Gastroesophageal sphincter (tissue), 3 donors: Measurements from ENCODE around the gene MYO18B.

Experiments
- POLR2A ChIP-seq, 2 donors: fragments of 450-650 bp; IDR thresholded peaks; one replicate each; pipeline ENCODE4 v1.6.1; 2017; ENCODE audit warnings: antibody characterized with exemption in 2 of 2, mild to moderate bottlenecking in 2 of 2, moderate library complexity in 1 of 2
- POLR2AphosphoS5 ChIP-seq: sonication (generic); formaldehyde crosslinking; IDR thresholded peaks from one replicate; pipeline ENCODE4 v1.6.1; 2017; ENCODE audit warnings: antibody characterized with exemption
- TF ChIP-seq, protein P1 (sequence below), 4 experiments: fragments of 200-600 bp in 2 of 4; fragments of 450-650 bp in 2 of 4; sonication (generic) in 1 of 4; IDR thresholded peaks; one replicate each; pipeline ENCODE4 v1.5.1; 2017 to 2019; ENCODE audit warnings: antibody characterized with exemption in 4 of 4, mild to moderate bottlenecking in 2 of 4, moderate library complexity in 2 of 4

DNA sequence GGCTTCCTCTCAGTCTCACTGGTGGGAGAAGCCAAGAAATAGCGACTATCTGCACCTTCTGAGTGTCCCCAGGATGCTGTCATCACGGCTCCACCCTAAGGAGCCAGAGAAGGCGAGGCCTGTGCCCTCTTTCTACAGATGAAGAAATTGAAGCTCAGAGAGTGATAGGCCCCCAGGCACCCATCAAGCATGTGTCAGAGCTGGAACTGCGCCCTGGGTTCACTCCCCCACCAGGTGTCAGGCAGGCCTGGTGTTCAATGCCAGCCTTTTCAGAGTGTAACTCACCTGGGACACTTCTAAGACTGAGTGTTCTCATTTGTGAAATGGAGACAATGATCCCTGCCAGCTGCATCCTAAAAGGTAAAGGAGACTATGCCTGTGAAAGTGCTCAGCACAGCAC, 299.9 kb downstream of the MYO18B start:
- TF ChIP-seq, protein P1, sequence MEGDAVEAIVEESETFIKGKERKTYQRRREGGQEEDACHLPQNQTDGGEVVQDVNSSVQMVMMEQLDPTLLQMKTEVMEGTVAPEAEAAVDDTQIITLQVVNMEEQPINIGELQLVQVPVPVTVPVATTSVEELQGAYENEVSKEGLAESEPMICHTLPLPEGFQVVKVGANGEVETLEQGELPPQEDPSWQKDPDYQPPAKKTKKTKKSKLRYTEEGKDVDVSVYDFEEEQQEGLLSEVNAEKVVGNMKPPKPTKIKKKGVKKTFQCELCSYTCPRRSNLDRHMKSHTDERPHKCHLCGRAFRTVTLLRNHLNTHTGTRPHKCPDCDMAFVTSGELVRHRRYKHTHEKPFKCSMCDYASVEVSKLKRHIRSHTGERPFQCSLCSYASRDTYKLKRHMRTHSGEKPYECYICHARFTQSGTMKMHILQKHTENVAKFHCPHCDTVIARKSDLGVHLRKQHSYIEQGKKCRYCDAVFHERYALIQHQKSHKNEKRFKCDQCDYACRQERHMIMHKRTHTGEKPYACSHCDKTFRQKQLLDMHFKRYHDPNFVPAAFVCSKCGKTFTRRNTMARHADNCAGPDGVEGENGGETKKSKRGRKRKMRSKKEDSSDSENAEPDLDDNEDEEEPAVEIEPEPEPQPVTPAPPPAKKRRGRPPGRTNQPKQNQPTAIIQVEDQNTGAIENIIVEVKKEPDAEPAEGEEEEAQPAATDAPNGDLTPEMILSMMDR (IDR thresholded peaks at IDR 0.05) = no peak
- TF ChIP-seq POLR2A (IDR thresholded peaks at IDR 0.05) = no peak
- no peak for TF ChIP-seq POLR2AphosphoS5
